Measurements from ENCODE around the gene CINP. TPM values are rescaled to one million over a fixed set of nuclear protein-coding genes. Genes with fewer than 3 reads are reported as not detected.

The CINP gene
- total and polyA plus RNA-seq, 9 of the 15 experiments (the other 6 are each of a cell fraction or from before 2014, with no cell fraction given), result 36.3 to 63.2 (median 43.7) TPM

DNA sequence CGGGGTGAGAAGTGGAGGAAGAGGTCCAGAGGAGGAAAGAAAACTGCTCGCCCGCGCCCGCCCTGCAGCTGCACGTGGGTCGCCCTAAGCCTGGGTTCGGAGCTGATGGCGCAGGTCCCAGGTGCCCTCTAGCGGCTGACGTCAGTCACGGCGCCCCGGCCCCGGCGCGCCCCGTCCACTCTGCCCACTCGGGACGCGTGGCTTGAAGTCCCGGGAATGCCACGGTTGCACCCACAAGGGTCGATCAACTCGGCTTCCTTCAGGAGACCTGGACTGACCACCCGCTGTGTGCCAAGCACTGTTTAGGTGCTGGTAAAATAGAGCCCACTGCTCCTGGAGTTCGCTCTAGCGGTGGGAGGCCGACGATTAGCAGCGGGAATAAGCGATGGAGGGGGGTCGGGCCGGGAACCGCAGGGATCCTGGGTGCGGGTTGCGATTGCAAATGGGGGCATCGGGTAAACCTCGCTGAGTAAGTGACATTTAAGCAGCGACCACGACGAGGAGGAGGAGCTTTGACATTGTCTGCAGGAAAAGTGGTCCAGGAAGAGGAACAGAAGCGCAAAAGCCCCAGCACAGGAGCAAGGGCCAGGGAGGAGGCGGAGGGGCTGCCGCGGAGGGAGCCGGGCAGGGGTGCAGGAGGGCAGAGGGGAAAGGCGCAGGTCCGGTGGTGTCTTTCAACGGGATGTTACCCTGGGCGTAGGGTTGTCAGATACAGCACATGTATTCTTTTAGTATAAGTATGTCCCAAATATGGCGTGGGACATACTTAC lies 48.3 kb downstream of the CINP start (continued):
- TF ChIP-seq MBD1 (CRISPR knock-in tag; IDR thresholded peaks at IDR 0.05) (no peak; the same call in 1 of the 2 replicates), CREBBP (IDR thresholded peaks at IDR 0.05; ENCODE audit: low read depth, low read length) (no peak), SAFB (IDR thresholded peaks at IDR 0.05; ENCODE audit: borderline replicate concordance, low read depth, low read length) (peak; percentile 92), ZNF408 (CRISPR knock-in tag; IDR thresholded peaks at IDR 0.05; ENCODE audit: low read depth) (no peak), ZNF445 (CRISPR knock-in tag; IDR thresholded peaks at IDR 0.05; ENCODE audit: low read depth) (no peak), SNAPC5 (CRISPR knock-in tag; IDR thresholded peaks at IDR 0.05) (no peak), ZNF197 (CRISPR knock-in tag; IDR thresholded peaks at IDR 0.05; ENCODE audit: low read depth) (no peak), BHLHE40 (IDR thresholded peaks at IDR 0.05; ENCODE audit: low read length) (peak; percentile 85), TSC22D4 (tag; IDR thresholded peaks at IDR 0.05) (no peak), MTA3 (IDR thresholded peaks at IDR 0.05; ENCODE audit: borderline replicate concordance) (peak; percentile 74; the same call in 1 of the 2 replicates), HDAC2 (IDR thresholded peaks at IDR 0.05) (peak; percentile 79; the same call in 1 of the 2 replicates), HMBOX1 (IDR thresholded peaks at IDR 0.05) (no peak), ZHX1 (conservative IDR thresholded peaks at IDR 0.05; ENCODE audit: low read length) (peak; percentile 91; the same call in 1 of the 2 replicates), MCM2 (IDR thresholded peaks at IDR 0.05; ENCODE audit: low read depth) (no peak), NCOR1 (IDR thresholded peaks at IDR 0.05) (no peak), TRIM25 (IDR thresholded peaks at IDR 0.05; ENCODE audit: borderline replicate concordance) (no peak)
- TF ChIP-seq, protein P1, sequence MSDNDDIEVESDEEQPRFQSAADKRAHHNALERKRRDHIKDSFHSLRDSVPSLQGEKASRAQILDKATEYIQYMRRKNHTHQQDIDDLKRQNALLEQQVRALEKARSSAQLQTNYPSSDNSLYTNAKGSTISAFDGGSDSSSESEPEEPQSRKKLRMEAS (CRISPR knock-in tag; IDR thresholded peaks at IDR 0.05), result peak; percentile 88
- TF ChIP-seq, protein P2, sequence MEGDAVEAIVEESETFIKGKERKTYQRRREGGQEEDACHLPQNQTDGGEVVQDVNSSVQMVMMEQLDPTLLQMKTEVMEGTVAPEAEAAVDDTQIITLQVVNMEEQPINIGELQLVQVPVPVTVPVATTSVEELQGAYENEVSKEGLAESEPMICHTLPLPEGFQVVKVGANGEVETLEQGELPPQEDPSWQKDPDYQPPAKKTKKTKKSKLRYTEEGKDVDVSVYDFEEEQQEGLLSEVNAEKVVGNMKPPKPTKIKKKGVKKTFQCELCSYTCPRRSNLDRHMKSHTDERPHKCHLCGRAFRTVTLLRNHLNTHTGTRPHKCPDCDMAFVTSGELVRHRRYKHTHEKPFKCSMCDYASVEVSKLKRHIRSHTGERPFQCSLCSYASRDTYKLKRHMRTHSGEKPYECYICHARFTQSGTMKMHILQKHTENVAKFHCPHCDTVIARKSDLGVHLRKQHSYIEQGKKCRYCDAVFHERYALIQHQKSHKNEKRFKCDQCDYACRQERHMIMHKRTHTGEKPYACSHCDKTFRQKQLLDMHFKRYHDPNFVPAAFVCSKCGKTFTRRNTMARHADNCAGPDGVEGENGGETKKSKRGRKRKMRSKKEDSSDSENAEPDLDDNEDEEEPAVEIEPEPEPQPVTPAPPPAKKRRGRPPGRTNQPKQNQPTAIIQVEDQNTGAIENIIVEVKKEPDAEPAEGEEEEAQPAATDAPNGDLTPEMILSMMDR (IDR thresholded peaks at IDR 0.05 in 2 of 3, conservative IDR thresholded peaks at IDR 0.05 in 1 of 3; ENCODE audit: insufficient read depth in 2 of 3, low read depth in 1 of 3, low read length in 3 of 3), result peak; percentile 73 to 88 (median 88)
